Globus pallidus (tissue), 1 donor: Measurements from ENCODE around the gene XYLT2.
A peak's percentile ranks its signal among the peaks of the same experiment; 100 is the strongest.

Source experiments
- DNase-seq: peaks from one replicate; pipeline ENCODE4 v3.0.0-alpha.2; 2015; ENCODE audit warnings: low spot score

Gene XYLT2

GRCh38 chr17:50348522-50349242, 2.8 kb downstream of the XYLT2 start:
- no peak for DNase-seq

- no peak for DNase-seq
These were observed 3.3 kb downstream of the XYLT2 start for GRCh38 chr17:50349243-50349600.

GRCh38 chr17:50350733-50351132, 4.8 kb downstream of the XYLT2 start:
- no peak for DNase-seq

- DNase-seq = no peak
These were observed 6.3 kb downstream of the XYLT2 start for GRCh38 chr17:50352072-50352692.

- DNase-seq = no peak
These were observed 7.0 kb downstream of the XYLT2 start for GRCh38 chr17:50352693-50353599.

- DNase-seq = no peak
These were observed 7.8 kb downstream of the XYLT2 start for GRCh38 chr17:50353600-50354195.

GRCh38 chr17:50354198-50354597, 8.3 kb downstream of the XYLT2 start:
- DNase-seq = no peak

- no peak for DNase-seq
These were observed 8.8 kb downstream of the XYLT2 start for GRCh38 chr17:50354776-50355175.

GRCh38 chr17:50355336-50355700, 9.4 kb downstream of the XYLT2 start:
- DNase-seq = no peak

GRCh38 chr17:50355701-50356341, 9.9 kb downstream of the XYLT2 start:
- DNase-seq = no peak

- DNase-seq = no peak
These were observed 10.5 kb downstream of the XYLT2 start for GRCh38 chr17:50356418-50356817.

- DNase-seq = no peak
These were observed 11.1 kb downstream of the XYLT2 start for GRCh38 chr17:50356892-50357510.

GRCh38 chr17:50358177-50358576, 12.3 kb downstream of the XYLT2 start:
- no peak for DNase-seq

- DNase-seq = no peak
These were observed 13.2 kb downstream of the XYLT2 start for GRCh38 chr17:50359005-50359699.

GRCh38 chr17:50359998-50360461, 14.1 kb downstream of the XYLT2 start:
- no peak for DNase-seq

GRCh38 chr17:50360486-50361115, 14.7 kb downstream of the XYLT2 start:
- DNase-seq = no peak

GRCh38 chr17:50361561-50362480, 15.9 kb downstream of the XYLT2 start:
- DNase-seq = peak; percentile 70

GRCh38 chr17:50362661-50363060, 16.7 kb downstream of the XYLT2 start:
- DNase-seq = no peak
